GM04503 (cell line): ENCODE data around the gene HERPUD1.
"Not testable (repeated sequence)": the region's sequence is repeated elsewhere in the genome, so short reads cannot be mapped to it uniquely, and the experiment has no call there.

Source experiments
- DNase-seq: peaks from one replicate; pipeline ENCODE4 v3.0.0-alpha.2; 2012; ENCODE audit warnings: low read depth

HERPUD1 gene

GRCh38 chr16:56980792-56981724 is 49.1 kb downstream of the HERPUD1 start:
- no peak for DNase-seq

GRCh38 chr16:56981729-56982271 is 49.9 kb downstream of the HERPUD1 start:
- no peak for DNase-seq

GRCh38 chr16:56982695-56983094 is 50.8 kb downstream of the HERPUD1 start:
- DNase-seq: no peak

- DNase-seq: no peak
Observed at GRCh38 chr16:56983211-56983751, 51.3 kb downstream of the HERPUD1 start.

- no peak for DNase-seq
Observed at GRCh38 chr16:56984639-56985038, 52.7 kb downstream of the HERPUD1 start.

GRCh38 chr16:56985288-56985961 is 53.5 kb downstream of the HERPUD1 start:
- DNase-seq: peak; percentile 59

- DNase-seq: no peak
Observed at GRCh38 chr16:56985962-56986360, 54.0 kb downstream of the HERPUD1 start.

GRCh38 chr16:56986361-56986760 is 54.4 kb downstream of the HERPUD1 start:
- DNase-seq: no peak

- not testable (repeated sequence) for DNase-seq
Observed at GRCh38 chr16:56986908-56987307, 55.0 kb downstream of the HERPUD1 start.

GRCh38 chr16:56987692-56988091 is 55.8 kb downstream of the HERPUD1 start:
- DNase-seq: no peak

GRCh38 chr16:56988161-56988947 is 56.4 kb downstream of the HERPUD1 start:
- DNase-seq: no peak

GRCh38 chr16:56988948-56989945 is 57.3 kb downstream of the HERPUD1 start, which contains the start of gene NLRC5:
Gene NLRC5, plus strand, starts transcription at chr16:56989557. Its CDS starts 31,156 bp downstream, at chr16:57020713.
- DNase-seq: no peak

- DNase-seq: no peak
Observed at GRCh38 chr16:56989988-56990387, 58.0 kb downstream of the HERPUD1 start.

GRCh38 chr16:56990407-56991286 is 58.7 kb downstream of the HERPUD1 start:
- DNase-seq: no peak

- DNase-seq: not testable (repeated sequence)
Observed at GRCh38 chr16:56992431-56992830, 60.5 kb downstream of the HERPUD1 start.

GRCh38 chr16:56993204-56993603 is 61.3 kb downstream of the HERPUD1 start:
- no peak for DNase-seq

- DNase-seq: no peak
Observed at GRCh38 chr16:56994311-56994710, 62.4 kb downstream of the HERPUD1 start.
